ENCODE results near the gene ZMYND11.

ZMYND11 gene

DNA sequence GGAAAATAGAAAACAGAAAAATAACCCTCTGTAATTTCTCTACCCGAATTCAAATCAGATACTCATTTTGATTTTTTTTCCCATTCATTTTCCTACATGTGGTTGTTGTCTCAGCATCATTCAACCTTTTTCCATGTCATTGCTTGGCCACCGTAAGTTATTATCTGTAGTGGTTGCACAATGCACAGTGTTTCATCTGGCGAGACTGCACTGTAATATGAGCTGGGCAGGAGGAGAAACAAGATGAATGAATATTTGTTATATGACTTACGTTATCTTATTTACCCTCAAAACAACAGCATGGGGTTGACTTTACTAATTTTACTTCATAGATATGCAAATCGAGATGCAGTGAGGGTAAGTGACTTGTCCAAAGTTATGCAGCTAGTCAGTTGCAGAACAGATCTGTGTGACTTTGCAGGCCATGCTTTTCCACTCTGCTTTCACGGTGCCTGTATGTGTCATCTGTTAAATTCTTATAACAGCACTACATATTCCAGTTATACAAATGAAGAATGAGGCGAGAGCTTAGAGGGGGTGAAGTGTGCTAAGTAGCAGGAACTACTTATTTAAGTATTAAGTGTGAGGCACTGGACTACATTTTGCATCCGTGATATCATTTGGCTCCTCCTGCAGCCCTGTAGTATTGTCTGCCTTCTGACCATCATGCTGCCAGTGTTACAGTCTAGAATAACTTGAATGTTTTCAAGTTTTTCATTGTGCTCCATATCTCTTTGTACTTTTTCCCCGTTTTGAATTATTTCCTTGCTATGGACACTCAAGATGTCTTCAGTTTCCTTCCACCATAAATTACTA is 56.7 kb downstream of the ZMYND11 start:
- DNase-seq (ENCODE audit: low read depth in 2 of 2), result no peak

DNA sequence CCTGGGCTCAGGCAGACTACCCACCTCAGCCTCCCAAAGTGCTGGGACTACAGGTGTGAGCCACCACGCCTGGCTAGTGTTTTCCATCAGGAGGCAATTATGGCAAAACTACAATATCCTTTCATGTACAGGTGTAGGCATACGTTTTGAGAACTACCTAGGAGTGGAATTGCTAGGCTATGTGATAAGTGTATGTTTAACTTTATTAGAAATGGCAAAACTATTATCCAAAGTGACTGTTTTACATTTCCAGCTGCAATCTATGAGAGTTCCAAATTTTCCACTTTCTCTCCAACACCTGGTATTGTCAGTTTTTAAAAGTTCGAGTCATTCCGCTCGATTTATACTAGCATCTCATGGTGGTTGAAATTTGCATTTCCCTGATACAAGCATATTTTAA is 59.0 kb downstream of the ZMYND11 start:
- no peak for DNase-seq (ENCODE audit: low read depth in 2 of 2)

DNA sequence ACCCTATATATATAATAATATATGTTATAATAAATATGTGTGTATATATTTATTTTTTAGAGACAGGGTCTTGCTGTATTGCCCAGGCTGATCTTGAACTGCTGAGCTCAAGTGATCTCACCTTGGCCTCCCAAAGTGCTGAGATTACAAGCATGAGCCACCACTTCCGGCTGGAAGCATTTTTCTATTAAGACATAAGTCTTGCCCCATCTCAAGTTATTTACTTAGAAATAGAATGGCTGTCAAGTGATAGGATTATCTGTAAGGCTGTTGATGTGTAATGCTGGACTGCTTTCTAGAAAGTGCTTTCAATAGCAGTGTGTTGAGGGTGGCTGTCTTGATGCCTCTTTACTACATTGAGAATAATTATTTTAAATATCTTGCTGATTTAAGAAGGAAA is 65.2 kb downstream of the ZMYND11 start:
- DNase-seq (ENCODE audit: low read depth in 2 of 2), result no peak

DNA sequence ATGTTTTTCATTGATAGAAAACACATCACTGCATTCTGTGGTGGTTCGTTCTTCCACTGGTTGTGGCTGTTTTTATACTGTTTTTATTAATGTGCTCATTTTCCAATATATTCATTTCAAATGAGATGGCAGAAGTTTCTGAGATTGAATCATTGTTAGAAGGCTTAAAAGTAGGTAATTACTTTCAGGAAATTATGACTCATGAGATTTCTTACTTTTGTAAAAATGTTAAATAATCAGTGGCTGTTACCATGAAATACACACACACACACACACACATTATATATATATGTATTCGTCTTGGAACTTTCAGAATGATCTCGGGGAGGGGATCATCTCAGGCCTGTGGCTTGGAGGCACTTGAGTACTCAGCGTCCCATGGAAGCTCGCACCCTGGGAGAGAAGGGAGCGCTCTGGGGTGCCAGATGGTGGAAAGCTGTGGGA is 66.1 kb downstream of the ZMYND11 start:
- no peak for DNase-seq (ENCODE audit: low read depth in 2 of 2)

DNA sequence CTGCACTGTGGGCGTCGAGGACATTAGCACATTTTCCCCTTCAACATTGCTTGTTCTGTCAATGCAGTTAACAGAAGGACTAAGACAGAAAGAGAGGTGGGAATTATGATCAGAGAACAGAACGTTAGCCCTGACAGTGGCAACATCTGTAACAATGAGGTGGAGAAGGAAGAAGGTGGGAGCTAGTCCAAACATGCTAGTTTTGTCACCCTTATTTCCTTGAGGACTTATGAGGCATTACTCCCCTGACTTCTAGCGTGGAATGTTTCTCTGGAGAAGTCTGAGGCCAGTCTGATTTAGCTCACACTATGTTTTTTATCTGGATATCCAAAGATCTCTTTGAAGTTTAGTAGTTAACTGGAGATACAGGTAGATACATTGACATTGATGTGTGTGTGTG is 73.4 kb downstream of the ZMYND11 start:
- DNase-seq (ENCODE audit: low read depth in 2 of 2), result no peak

DNA sequence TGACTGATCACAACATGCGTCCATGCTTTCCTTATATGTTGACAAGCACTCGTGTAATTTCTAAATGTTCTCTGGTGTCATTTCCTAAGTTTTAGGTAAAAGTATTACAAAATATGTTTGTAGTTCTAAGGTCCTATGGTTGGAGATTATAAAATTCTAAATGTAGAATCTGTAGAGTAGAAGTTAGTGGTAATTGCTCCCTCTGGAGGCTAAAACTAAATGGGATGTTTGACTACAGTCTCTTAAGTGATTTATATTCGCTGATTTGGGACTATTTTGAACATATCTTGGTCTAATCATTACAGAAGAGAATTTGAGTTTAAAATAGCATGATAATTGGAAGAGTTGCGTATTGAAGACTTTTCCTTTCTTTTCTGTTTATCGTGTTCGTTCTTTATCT is 74.1 kb downstream of the ZMYND11 start:
- no peak for DNase-seq (ENCODE audit: low read depth in 2 of 2)

DNA sequence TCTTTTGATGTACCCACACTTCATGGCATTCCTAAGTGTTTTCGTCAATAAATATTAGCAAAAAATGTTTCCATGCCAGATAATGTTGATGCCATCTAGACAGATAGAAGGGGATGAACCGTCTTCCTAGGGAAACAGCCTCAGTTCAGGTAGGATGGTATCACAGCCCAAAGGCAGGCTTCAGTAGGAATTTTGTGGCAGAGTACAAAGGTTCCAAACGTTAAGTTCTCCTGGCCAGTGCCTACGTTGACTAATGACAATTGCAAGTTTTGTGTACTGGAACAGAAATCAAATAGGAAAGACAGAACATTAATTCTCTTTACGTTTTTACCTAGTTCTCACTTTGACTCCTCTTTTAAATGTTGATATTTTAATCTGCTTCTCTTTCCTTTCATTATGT is 75.0 kb downstream of the ZMYND11 start:
- no peak for DNase-seq (ENCODE audit: low read depth in 2 of 2)

DNA sequence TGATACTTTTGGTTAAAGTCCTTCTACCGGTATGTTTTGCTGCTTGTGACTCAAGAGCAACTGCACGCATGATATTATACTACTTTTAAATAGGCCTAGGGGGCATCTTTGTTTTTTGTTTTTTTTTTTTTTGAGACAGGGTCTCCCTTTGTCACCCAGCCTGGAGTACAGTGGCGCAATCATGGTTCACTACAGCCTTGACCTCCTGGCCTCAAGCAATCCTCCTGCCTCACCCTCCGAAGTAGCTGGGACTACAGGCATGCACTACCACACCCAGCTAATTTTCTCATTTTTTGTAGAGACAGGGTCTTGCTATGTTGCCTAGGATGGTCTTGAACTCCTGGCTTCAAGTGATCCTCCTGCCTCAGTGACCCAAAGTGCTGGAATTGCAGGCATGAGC is 80.2 kb downstream of the ZMYND11 start:
- no peak for DNase-seq (ENCODE audit: low read depth in 2 of 2)

DNA sequence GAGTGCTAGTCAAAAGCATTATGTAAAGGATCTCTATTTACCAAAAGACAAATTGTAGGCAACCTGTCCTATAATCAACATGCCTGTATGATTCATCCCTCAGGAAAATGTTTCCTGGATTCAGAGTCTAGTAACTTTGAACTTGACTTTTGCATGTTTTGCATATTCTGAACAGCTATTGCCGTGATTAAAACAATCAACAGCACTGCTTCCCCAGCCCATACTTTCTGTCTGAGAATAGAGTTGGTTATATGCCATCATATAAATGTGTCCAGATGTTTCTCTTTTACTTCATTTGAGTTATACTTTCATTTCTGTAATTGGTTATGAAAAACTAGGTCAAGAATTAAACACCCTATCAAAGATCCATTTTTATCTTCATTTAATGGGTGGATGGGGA is 83.5 kb downstream of the ZMYND11 start:
- DNase-seq (ENCODE audit: low read depth in 2 of 2), result no peak

DNA sequence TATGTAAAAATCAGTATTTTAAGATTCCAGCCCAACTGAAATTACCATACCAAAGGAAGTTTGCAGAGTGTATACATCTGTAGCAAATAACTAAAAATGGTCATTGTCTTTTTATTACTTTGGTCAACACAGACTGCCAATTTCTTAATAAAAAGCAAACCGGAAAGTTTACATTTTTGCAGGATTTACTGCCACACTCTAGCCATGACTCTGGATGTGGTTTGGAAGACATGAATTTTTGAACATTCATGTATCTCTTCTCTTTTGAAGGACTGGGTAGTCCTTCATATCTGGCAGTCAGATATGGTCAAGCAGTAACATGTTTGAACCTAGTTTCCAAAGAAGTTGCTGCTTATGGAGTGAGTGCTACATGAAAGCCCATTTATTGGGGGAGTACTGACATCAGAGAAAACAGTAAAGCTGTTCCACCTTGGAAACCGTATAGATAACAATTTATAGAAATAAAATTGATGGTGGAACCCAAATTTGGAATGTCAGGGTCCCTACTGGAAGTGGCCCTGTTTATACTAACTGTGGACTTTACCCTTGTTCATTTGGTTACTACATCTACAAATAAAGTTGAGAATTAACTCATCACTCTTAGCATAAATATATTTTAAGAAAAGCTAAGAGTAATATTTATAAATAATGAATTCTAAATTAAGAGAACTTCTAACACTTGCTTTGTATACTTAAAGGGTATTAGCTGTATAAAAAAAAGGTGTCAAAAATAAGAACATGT is 84.6 kb downstream of the ZMYND11 start:
- DNase-seq (ENCODE audit: low read depth in 2 of 2), result no peak

DNA sequence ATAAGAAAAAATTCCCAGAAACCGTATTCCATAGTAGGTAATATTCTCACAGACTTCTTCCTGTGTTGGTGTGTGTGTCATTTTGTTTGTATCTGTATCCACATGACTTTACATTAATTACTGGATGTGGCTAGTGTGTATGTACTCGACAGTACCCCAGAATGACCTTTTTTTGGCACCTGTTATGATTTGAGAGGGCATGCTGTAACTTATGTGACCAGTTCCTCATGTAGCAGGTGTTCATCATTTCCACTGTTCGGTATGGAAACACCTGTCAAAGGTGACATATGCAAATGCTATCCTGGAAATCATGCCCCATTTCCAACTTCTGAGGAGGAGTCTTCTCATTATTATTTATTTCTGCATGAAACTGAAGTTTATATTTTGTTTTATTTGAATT is 89.3 kb downstream of the ZMYND11 start:
- DNase-seq (ENCODE audit: low read depth in 2 of 2), result no peak

DNA sequence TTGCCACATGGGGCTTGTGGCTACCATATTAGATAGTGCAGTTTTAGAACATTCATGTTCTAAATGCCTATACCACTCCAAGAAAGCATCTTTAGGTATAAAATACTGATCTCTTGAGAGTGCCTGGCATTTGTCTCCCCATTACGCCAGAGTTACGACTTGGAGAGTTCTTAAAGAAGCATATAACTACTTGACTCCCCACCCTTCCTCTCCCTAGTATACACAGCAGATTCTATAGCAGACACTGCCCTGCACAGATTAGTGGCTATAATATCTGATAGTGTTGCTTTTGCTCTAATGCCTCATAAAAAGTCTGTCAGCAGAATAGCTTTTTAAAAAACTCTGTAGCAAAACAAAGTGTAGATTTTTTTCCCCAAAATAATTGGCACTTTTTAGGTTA is 90.8 kb downstream of the ZMYND11 start:
- DNase-seq (ENCODE audit: low read depth in 2 of 2), result no peak

DNA sequence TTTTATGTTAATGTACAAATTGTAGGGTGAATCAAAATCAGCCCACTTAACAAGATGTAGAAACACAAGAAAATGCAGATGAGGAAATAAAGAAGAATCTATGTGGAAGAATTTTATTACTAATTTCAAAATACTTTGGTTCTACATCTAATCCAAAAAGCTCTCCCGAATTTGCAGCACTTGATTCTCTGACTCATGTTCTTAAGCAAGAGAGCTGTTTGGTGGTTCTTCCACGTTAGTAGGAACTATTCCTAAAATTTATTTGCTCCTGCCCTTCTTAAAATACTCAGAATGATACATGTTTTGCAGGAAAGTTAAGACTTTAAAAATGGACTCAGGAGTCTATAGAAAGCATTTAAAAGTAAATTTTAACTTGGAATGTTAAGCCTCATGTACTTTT is 91.8 kb downstream of the ZMYND11 start:
- DNase-seq (ENCODE audit: low read depth in 2 of 2), result no peak

DNA sequence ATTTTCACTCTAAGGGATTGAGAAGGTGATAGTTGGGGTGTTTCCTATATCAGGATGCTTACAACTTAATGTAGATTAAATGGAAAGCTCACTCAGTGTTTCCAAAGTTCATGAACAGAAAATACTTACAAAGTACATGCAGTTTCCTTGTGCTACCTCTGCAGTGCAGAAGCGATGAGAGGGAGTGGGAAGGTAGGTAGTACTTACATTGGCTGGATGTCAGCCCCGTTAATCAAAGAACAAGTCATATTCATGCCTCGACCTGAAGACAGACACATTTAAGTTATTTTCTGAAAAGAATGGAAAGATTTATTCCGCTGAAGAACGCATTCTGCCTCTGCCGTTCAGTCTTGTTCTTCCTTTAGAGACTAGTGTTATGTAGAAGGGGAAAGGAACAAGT is 93.1 kb downstream of the ZMYND11 start:
- no peak for DNase-seq (ENCODE audit: low read depth in 2 of 2)

DNA sequence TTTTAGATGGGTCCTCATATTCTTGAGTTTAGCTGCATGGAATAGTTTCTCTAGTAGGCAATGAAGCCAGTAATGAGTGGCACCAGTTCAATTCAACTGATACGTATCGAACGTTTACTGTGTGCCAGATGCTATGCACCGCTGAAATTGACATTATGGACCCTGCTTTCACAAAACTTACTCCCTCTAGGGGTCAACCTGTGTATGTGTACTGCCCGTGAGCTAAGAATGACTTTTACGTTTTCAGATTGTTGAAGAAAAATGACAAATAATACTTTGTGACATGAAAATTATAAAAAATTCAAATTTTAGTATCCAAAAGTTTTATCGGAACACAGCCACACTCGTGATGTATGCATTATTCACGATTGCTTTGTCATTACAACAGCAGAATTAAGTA is 95.5 kb downstream of the ZMYND11 start:
- no peak for DNase-seq (ENCODE audit: low read depth in 2 of 2)

DNA sequence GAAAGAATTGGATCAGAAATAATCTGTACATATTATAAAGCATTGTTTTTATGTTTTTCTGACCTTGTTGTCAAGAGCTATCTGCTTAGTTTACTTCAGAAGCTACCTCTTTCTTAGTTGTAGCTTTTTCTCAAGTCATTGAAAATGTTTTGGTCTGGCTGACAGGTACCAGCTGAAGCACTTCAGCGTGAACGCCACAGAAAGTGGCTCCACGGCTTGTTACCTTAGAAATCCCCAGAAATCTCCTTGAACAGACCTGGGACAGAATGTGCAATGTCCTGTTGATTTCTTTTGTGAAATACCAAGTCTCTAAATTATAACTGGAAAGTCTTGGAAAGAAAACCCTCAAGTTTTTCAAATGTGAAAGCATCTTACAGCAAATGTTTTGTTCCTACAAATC is 96.8 kb downstream of the ZMYND11 start:
- no peak for DNase-seq (ENCODE audit: low read depth in 2 of 2)

DNA sequence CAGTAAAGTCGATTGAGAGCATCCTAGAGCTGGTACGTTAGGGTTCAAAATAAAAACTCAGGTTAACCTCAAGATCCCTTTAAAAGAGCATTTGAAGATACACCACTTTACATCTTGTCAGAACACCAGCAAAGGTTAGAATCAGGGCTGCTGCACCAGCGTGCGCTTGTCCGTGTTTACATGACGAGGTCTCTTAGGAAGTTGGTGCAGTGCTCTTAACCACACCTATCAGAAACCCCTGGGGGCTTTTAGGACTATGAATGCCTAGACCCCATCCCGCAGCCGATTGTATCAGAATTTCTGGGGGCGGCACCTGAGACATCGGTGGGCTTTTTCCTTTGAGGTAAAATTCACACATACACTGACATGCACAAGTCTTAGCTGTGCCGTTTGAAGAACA is 97.6 kb downstream of the ZMYND11 start:
- DNase-seq (ENCODE audit: low read depth in 2 of 2), result no peak

DNA sequence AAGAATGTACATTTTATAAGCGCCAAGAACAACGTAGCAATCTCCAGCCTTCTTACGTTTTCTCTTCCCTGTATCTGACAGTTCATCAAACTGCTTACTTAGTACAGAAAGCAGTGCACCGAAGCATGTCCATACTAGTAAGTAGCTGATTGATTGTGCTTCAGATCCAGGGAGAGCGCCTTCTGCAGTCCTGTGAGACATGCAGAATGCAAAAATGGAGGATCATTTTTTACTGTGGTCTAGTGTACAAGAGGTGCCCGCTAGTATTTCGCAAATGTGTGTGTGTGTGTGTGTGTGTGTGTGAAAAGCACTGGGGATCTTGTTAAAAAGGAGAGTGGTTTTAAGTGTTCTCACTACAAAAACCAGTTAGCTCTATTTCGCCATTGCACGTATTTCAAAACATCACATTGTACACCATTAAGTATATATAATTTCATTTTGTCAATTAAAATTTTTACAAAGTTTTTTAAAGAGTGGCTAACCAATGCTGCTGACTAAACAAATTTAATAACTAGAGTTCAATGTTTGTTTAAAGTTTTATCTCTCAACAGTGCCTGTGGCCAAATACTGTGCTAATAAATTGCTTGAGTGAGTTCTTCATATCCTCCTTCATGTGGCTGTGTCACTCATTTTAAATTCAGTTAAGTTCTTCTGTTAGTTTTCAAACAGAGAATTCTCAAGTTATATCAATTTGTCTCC is 99.6 kb downstream of the ZMYND11 start:
- DNase-seq (ENCODE audit: low read depth in 2 of 2), result no peak

DNA sequence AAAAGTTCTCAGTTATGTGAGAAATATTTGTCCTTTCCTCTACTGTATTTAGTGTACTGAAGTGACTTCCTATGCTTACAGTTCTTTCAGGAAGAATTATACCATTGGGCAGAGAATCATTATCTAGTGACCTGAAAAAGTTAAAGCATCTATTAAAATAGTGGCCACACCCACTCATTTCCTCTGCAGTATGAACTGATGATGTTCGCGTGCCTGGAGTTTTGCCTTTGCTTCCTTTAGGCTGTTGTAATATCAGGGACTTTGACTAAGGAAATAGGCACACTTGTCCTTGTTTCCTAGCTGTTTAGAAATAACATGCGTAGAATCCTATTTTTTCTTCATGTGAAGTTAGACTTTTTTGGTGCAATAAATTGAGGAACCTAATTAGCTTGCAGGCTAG is 100.7 kb downstream of the ZMYND11 start:
- DNase-seq (ENCODE audit: low read depth in 2 of 2), result no peak

DNA sequence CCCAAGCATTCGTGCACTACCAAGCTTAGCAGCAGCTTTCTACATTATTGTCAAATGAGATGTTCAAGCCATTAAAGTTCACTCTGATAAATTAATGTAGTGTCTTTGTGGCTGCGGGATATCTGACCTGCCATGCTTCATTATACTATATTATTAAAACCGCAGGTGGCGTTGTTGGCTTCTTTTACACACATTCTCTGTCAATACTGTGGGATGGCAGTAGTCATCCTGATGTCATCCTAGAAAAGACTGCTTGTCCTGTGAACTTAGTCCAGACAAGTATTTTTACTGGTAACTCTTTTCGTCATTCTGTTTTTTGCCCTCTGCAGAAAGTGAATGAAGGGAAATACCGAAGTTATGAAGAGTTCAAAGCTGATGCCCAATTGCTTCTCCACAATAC is 103.9 kb downstream of the ZMYND11 start:
- DNase-seq (ENCODE audit: low read depth in 2 of 2), result no peak

DNA sequence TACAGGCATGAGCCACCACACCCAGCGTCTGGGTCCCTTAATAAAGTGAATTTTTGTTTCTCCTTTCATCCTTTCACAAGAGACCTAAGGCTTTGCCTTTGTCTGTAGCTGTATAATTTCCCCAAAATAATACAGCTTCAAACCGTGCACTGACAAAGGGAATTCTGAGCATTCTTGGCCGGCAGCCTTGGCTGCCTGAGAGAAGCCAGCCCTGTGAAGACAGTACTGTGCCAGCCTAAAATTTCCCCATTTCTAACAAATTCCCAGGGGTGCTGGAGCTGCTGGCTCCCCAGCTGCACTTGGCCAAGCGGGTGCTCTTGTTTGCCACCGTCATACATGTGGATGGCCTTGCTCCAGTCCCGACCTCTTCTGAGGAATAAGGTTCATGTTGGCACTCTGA is 106.2 kb downstream of the ZMYND11 start:
- no peak for DNase-seq (ENCODE audit: low read depth in 2 of 2)

DNA sequence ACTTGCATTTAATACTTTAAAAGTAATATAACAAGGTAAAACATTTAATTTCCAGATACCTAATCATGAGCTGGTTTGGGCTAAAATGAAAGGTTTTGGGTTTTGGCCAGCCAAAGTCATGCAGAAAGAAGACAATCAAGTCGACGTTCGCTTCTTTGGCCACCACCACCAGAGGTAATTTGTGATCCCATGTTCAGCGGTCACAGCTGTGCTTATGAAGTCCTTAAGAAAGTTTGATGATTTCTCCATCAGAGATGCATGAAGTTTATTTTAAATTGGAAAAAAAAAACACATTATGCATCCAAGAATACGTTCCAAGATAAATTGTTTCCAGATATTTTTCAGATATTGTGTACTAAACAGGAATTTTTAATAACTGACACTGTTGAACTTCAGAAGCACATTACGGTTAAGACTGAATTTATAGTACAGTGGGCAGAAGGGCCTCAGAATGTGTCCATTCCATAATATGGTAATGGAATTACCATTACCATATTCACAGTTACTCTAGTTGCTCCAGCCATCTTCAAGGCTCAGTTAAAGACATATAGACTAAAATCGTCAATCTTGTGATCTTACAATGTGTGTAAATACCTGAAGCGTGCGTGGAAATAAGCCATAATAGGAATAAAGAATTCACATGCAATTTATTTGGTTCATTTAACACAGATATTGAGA is 106.8 kb downstream of the ZMYND11 start:
- no peak for DNase-seq (ENCODE audit: low read depth in 2 of 2)

All from stimulated activated CD8-positive, alpha-beta memory T cell treated with anti-CD3 and anti-CD28 coated beads, Interleukin-15, amount 100 ng/mL, for 48 hours (primary cell).